Measurements from ENCODE around the gene PATZ1. TPM values are rescaled to one million over a fixed set of nuclear protein-coding genes. Genes with fewer than 3 reads are reported as not detected.
A peak's percentile ranks its signal among the peaks of the same experiment; 100 is the strongest.

The PATZ1 gene
- polyA plus RNA-seq, 1 of the 3 experiments (the other 2 are of a cell fraction), result 21.8 TPM

DNA sequence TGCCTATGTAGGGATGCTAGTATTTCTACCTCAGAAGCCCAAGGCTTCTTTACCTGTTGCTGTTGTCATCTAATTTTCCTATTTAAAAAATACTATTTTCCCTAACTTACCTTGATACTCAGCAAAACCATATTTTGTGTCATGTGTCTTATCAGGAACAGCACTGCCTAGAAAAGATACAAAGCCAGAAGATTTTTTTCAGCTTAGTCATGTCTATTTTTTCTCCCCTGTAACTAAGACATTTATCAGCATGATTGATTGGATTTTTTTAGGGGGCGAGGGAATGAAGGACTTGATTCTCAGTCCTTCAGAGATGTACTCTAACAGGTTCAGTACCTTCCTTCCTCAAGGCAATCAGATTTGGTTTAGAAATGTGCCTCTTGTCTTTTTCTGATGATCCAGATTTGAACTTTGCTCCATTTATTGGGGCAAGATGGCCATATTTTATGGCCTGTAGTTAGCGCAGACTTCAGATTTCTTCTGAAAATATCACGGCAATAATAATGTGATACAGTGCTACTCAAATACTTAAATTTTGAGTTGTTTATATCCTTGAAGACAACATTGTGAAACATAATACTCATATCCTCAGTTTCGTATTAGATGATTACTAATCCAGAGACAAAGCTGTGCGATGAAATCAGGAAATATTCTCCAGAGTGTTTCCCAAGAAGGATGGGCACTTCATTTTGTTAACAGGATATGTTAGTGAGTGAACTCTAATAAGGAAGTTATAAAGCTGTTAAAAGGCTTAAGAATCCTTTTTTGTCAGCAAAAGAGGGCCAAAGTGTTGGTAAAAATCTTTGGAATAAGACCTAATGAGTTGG, 50.1 kb downstream of the PATZ1 start:
- no peaks in the 10 kb centered on the region for H3K27me3 ChIP-seq (ENCODE audit: insufficient read depth)
- H4K20me1 ChIP-seq (ENCODE audit: insufficient read depth), result no peaks in the 10 kb centered on the region
- H3K9ac ChIP-seq, result no peak overlapping the region
- no peaks in the 10 kb centered on the region for H3K9me3 ChIP-seq
- ChIA-PET POLR2A (no interaction called here), CTCF (interaction anchor here (1.1 to 4.5 kb wide), 3 partner anchors 15 to 19 kb away, joined by 3 to 36 read pairs (median 4); no protein-coding TSS in a partner anchor)
- peak overlapping the region; percentile 3; the same call in 1 of the 2 replicates for H3K4me2 ChIP-seq
- peaks cover 6 to 16% of the 10 kb centered on the region in 2 experiments; a peak in 3 of 4 replicates for H3K4me1 ChIP-seq (ENCODE audit: control insufficient read depth in 1 of 2, insufficient read depth in 2 of 2, low read depth in 1 of 2, low read length in 1 of 2)
- H3K79me2 ChIP-seq (ENCODE audit: insufficient read depth), result no peaks in the 10 kb centered on the region
- peaks cover 9% of the 10 kb centered on the region for H3F3A ChIP-seq (replicated peaks; ENCODE audit: insufficient read depth)
- WGBS (ENCODE audit: low lambda C conversion rate), result 70% methylated on average over 5 of the region's 5 CpGs
- no peaks in the 10 kb centered on the region for H3K36me3 ChIP-seq (replicated peaks in 1 of 2; ENCODE audit: control insufficient read depth in 1 of 2, insufficient read depth in 2 of 2, low read length in 1 of 2)
- TF ChIP-seq MEF2A (IDR thresholded peaks at IDR 0.05; ENCODE audit: borderline replicate concordance, low read depth) (peak; percentile 46; the same call in 1 of the 2 replicates), FOSL2 (IDR thresholded peaks at IDR 0.05; ENCODE audit: borderline replicate concordance, low read depth) (0 out of 2 replicates have a peak, but pooled peaks have one; percentile 10), JUND (IDR thresholded peaks at IDR 0.05) (peak; percentile 31; the same call in 1 of the 2 replicates), EP300 (IDR thresholded peaks at IDR 0.05; ENCODE audit: borderline replicate concordance in 1 of 2, low read depth in 1 of 2, low read length in 1 of 2) (no peak), TAF1 (IDR thresholded peaks at IDR 0.05; ENCODE audit: borderline replicate concordance, low read depth, low read length) (no peak), RCOR1 (IDR thresholded peaks at IDR 0.05; ENCODE audit: low read length) (no peak), SIN3A (IDR thresholded peaks at IDR 0.05; ENCODE audit: borderline replicate concordance, low read depth, low read length) (no peak)
- TF ChIP-seq, protein P1, sequence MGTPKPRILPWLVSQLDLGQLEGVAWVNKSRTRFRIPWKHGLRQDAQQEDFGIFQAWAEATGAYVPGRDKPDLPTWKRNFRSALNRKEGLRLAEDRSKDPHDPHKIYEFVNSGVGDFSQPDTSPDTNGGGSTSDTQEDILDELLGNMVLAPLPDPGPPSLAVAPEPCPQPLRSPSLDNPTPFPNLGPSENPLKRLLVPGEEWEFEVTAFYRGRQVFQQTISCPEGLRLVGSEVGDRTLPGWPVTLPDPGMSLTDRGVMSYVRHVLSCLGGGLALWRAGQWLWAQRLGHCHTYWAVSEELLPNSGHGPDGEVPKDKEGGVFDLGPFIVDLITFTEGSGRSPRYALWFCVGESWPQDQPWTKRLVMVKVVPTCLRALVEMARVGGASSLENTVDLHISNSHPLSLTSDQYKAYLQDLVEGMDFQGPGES (IDR thresholded peaks at IDR 0.05; ENCODE audit: low read depth, low read length), result no peak
- TF ChIP-seq, protein P2, sequence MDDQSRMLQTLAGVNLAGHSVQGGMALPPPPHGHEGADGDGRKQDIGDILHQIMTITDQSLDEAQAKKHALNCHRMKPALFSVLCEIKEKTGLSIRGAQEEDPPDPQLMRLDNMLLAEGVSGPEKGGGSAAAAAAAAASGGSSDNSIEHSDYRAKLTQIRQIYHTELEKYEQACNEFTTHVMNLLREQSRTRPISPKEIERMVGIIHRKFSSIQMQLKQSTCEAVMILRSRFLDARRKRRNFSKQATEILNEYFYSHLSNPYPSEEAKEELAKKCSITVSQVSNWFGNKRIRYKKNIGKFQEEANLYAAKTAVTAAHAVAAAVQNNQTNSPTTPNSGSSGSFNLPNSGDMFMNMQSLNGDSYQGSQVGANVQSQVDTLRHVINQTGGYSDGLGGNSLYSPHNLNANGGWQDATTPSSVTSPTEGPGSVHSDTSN (IDR thresholded peaks at IDR 0.05), result peak; percentile 74
- no peaks in the 10 kb centered on the region for H3K9me2 ChIP-seq
- peak overlapping the region; percentile 23 to 45; a peak in 3 of 4 replicates for H3K27ac ChIP-seq (ENCODE audit: low read depth in 2 of 2, low read length in 1 of 2)
- peak overlapping the region; percentile 71 for H2AFZ ChIP-seq (ENCODE audit: low read depth)
- DNase-seq, result no peak
- no peak overlapping the region for H3K4me3 ChIP-seq (ENCODE audit: low read depth in 2 of 2, low read length in 1 of 2)

DNA sequence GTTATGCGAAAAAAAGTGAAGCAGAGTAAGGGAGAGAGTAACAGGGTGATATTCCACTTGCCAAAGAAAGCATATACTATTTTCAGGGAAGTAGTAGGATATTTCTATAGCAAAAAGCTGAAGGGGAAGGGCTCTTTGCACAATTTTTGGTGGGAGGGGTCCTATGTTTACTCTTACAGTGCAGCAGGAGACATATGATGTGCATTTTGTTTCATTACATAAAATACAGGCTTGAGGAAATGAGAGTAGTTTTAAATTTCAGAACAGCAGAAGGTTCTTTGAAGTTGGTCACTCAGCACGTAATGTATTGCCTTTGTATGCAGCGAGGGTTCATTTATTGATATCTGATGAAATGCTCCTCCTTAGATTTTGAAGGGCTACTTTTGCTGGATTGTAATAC, 50.8 kb downstream of the PATZ1 start:
- no peak overlapping the region for H2AFZ ChIP-seq (ENCODE audit: low read depth)
- H3K9ac ChIP-seq, result no peak overlapping the region
- CTCF ChIA-PET, result interaction anchor here (1.3 to 4.5 kb wide), 2 partner anchors 18 kb away, joined by 3 to 36 read pairs; no protein-coding TSS in a partner anchor
- no peak for TF ChIP-seq NRF1 (IDR thresholded peaks at IDR 0.05; ENCODE audit: low read depth, low read length)
- no peak for TF ChIP-seq ELF1 (IDR thresholded peaks at IDR 0.05)
- no peak for TF ChIP-seq RCOR1 (IDR thresholded peaks at IDR 0.05; ENCODE audit: low read length)
- TF ChIP-seq POLR2AphosphoS5 (IDR thresholded peaks at IDR 0.05; ENCODE audit: low read depth, low read length), result no peak
- TF ChIP-seq, protein P1 (IDR thresholded peaks at IDR 0.05; ENCODE audit: low read depth, low read length), result no peak
- no peak for TF ChIP-seq FOXM1 (IDR thresholded peaks at IDR 0.05; ENCODE audit: low read depth)
- no peak for TF ChIP-seq TAF1 (IDR thresholded peaks at IDR 0.05; ENCODE audit: borderline replicate concordance, low read depth, low read length)
- no peak for TF ChIP-seq JUND (IDR thresholded peaks at IDR 0.05)
- peak overlapping the region in 1 of 2 experiments; percentile 23; a peak in 1 of 4 replicates for H3K27ac ChIP-seq (ENCODE audit: low read depth in 2 of 2, low read length in 1 of 2)
- POLR2A ChIA-PET, result no interaction called here
- H3K36me3 ChIP-seq (replicated peaks in 1 of 2; ENCODE audit: control insufficient read depth in 1 of 2, insufficient read depth in 2 of 2, low read length in 1 of 2), result no peaks in the 10 kb centered on the region
- H3K79me2 ChIP-seq (ENCODE audit: insufficient read depth), result no peaks in the 10 kb centered on the region
- DNase-seq, result no peak
- no peak overlapping the region for H3K4me3 ChIP-seq (ENCODE audit: low read depth in 2 of 2, low read length in 1 of 2)
- H3K4me1 ChIP-seq (ENCODE audit: control insufficient read depth in 1 of 2, insufficient read depth in 2 of 2, low read depth in 1 of 2, low read length in 1 of 2), result peaks cover 7 to 16% of the 10 kb centered on the region in 2 experiments; a peak in 3 of 4 replicates
- no peaks in the 10 kb centered on the region for H4K20me1 ChIP-seq (ENCODE audit: insufficient read depth)
- peaks cover 9% of the 10 kb centered on the region for H3F3A ChIP-seq (replicated peaks; ENCODE audit: insufficient read depth)
- no peaks in the 10 kb centered on the region for H3K9me2 ChIP-seq
- whole genome bisulfite sequencing (ENCODE audit: low lambda C conversion rate), result over 99% methylated on average over 3 of the region's 3 CpGs
- H3K4me2 ChIP-seq, result no peak overlapping the region
- H3K27me3 ChIP-seq (ENCODE audit: insufficient read depth), result no peaks in the 10 kb centered on the region
- no peaks in the 10 kb centered on the region for H3K9me3 ChIP-seq

Data from SK-N-SH (cell line).